HEK293 (cell line): Measurements from ENCODE around the gene GMDS.

Experiments
- BCL11A ChIP-seq: fragments of 450-650 bp; formaldehyde crosslinking; IDR thresholded peaks from 2 replicates; pipeline ENCODE4 v1.5.1; 2016; ENCODE audit warnings: low read depth, missing biosample characterization, missing genetic modification characterization
- KLF7 ChIP-seq: fragments of 450-650 bp; formaldehyde crosslinking; IDR thresholded peaks from 2 replicates; pipeline ENCODE4 v1.5.1; 2016; ENCODE audit warnings: missing biosample characterization, missing genetic modification characterization, borderline replicate concordance
- SCRT1 ChIP-seq: fragments of 450-650 bp; formaldehyde crosslinking; IDR thresholded peaks from 2 replicates; pipeline ENCODE4 v1.5.1; 2016; ENCODE audit warnings: missing biosample characterization, missing genetic modification characterization, borderline replicate concordance
- YY1 ChIP-seq: fragments of 450-650 bp; formaldehyde crosslinking; IDR thresholded peaks from 2 replicates; pipeline ENCODE4 v1.5.1; 2018; ENCODE audit warnings: missing biosample characterization, missing genetic modification characterization
- ZNF133 ChIP-seq: fragments of 450-650 bp; formaldehyde crosslinking; IDR thresholded peaks from 2 replicates; pipeline ENCODE4 v1.5.1; 2016; ENCODE audit warnings: missing biosample characterization, missing genetic modification characterization
- ZNF555 ChIP-seq: fragments of 450-650 bp; formaldehyde crosslinking; conservative IDR thresholded peaks from 2 replicates; pipeline ENCODE4 v1.5.1; 2017; ENCODE audit warnings: missing biosample characterization, mild to moderate bottlenecking, missing genetic modification characterization, inconsistent platforms
- ZNF768 ChIP-seq: fragments of 450-650 bp; formaldehyde crosslinking; IDR thresholded peaks from 2 replicates; pipeline ENCODE4 v1.5.1; 2018; ENCODE audit warnings: missing biosample characterization, mild to moderate bottlenecking, missing genetic modification characterization
- TF ChIP-seq, protein P1 (sequence below): fragments of 450-650 bp; formaldehyde crosslinking; IDR thresholded peaks from 2 replicates; pipeline ENCODE4 v1.5.1; 2016; ENCODE audit warnings: missing biosample characterization, missing genetic modification characterization
- TF ChIP-seq, protein P2 (sequence below): fragments of 450-650 bp; formaldehyde crosslinking; IDR thresholded peaks from 2 replicates; pipeline ENCODE4 v1.5.1; 2016; ENCODE audit warnings: missing biosample characterization, missing genetic modification characterization
- TF ChIP-seq, protein P3 (sequence below): IDR thresholded peaks from 2 replicates; pipeline ENCODE4 v1.6.1; 2011; ENCODE audit warnings: mild to moderate bottlenecking, low read depth, low read length, borderline replicate concordance
- TF ChIP-seq, protein P4 (sequence below): fragments of 450-650 bp; formaldehyde crosslinking; IDR thresholded peaks from 2 replicates; pipeline ENCODE4 v1.5.1; 2017; ENCODE audit warnings: missing biosample characterization, missing genetic modification characterization
- TF ChIP-seq, protein P5 (sequence below): fragments of 450-650 bp; formaldehyde crosslinking; IDR thresholded peaks from 2 replicates; pipeline ENCODE4 v1.5.1; 2016; ENCODE audit warnings: missing biosample characterization, missing genetic modification characterization, low read depth

DNA sequence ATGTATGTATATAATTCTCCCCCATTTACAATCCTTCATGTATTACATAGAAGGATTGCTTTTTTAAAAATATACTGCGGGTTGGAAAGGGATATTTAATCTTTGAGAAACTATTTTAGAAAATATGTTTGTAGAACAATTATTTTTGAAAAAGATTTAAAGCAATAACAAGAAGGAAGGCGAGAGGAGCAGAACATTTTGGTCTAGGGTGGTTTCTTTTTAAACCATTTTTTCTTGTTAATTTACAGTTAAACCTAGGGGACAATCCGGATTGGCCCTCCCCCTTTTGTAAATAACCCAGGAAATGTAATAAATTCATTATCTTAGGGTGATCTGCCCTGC, 632.1 kb downstream of the GMDS start:
- TF ChIP-seq YY1 (tag by site-specific recombination), result no peak
- TF ChIP-seq, protein P1, sequence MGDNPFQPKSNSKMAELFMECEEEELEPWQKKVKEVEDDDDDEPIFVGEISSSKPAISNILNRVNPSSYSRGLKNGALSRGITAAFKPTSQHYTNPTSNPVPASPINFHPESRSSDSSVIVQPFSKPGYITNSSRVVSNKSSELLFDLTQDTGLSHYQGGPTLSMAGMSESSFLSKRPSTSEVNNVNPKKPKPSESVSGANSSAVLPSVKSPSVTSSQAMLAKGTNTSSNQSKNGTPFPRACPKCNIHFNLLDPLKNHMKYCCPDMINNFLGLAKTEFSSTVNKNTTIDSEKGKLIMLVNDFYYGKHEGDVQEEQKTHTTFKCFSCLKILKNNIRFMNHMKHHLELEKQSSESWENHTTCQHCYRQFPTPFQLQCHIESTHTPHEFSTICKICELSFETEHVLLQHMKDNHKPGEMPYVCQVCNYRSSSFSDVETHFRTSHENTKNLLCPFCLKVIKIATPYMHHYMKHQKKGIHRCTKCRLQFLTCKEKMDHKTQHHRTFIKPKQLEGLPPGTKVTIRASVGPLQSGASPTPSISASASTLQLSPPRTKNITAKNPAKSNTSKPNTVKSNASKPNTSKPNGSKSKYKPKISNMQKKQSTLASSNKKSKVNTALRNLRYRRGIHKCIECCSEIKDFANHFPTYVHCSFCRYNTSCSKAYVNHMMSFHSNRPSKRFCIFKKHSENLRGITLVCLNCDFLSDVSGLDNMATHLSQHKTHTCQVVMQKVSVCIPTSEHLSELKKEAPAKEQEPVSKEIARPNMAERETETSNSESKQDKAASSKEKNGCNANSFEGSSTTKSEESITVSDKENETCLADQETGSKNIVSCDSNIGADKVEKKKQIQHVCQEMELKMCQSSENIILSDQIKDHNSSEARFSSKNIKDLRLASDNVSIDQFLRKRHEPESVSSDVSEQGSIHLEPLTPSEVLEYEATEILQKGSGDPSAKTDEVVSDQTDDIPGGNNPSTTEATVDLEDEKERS (tag by site-specific recombination), result no peak
- TF ChIP-seq, protein P2, sequence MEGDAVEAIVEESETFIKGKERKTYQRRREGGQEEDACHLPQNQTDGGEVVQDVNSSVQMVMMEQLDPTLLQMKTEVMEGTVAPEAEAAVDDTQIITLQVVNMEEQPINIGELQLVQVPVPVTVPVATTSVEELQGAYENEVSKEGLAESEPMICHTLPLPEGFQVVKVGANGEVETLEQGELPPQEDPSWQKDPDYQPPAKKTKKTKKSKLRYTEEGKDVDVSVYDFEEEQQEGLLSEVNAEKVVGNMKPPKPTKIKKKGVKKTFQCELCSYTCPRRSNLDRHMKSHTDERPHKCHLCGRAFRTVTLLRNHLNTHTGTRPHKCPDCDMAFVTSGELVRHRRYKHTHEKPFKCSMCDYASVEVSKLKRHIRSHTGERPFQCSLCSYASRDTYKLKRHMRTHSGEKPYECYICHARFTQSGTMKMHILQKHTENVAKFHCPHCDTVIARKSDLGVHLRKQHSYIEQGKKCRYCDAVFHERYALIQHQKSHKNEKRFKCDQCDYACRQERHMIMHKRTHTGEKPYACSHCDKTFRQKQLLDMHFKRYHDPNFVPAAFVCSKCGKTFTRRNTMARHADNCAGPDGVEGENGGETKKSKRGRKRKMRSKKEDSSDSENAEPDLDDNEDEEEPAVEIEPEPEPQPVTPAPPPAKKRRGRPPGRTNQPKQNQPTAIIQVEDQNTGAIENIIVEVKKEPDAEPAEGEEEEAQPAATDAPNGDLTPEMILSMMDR (tag by site-specific recombination), result no peak
- no peak for TF ChIP-seq KLF7 (tag by site-specific recombination)
- TF ChIP-seq, protein P3, sequence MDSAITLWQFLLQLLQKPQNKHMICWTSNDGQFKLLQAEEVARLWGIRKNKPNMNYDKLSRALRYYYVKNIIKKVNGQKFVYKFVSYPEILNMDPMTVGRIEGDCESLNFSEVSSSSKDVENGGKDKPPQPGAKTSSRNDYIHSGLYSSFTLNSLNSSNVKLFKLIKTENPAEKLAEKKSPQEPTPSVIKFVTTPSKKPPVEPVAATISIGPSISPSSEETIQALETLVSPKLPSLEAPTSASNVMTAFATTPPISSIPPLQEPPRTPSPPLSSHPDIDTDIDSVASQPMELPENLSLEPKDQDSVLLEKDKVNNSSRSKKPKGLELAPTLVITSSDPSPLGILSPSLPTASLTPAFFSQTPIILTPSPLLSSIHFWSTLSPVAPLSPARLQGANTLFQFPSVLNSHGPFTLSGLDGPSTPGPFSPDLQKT, result no peak
- TF ChIP-seq, protein P4, sequence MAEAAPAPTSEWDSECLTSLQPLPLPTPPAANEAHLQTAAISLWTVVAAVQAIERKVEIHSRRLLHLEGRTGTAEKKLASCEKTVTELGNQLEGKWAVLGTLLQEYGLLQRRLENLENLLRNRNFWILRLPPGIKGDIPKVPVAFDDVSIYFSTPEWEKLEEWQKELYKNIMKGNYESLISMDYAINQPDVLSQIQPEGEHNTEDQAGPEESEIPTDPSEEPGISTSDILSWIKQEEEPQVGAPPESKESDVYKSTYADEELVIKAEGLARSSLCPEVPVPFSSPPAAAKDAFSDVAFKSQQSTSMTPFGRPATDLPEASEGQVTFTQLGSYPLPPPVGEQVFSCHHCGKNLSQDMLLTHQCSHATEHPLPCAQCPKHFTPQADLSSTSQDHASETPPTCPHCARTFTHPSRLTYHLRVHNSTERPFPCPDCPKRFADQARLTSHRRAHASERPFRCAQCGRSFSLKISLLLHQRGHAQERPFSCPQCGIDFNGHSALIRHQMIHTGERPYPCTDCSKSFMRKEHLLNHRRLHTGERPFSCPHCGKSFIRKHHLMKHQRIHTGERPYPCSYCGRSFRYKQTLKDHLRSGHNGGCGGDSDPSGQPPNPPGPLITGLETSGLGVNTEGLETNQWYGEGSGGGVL, result no peak
- no peak for TF ChIP-seq SCRT1
- TF ChIP-seq ZNF555, result no peak
- no peak for TF ChIP-seq BCL11A
- no peak for TF ChIP-seq ZNF768
- TF ChIP-seq, protein P5, sequence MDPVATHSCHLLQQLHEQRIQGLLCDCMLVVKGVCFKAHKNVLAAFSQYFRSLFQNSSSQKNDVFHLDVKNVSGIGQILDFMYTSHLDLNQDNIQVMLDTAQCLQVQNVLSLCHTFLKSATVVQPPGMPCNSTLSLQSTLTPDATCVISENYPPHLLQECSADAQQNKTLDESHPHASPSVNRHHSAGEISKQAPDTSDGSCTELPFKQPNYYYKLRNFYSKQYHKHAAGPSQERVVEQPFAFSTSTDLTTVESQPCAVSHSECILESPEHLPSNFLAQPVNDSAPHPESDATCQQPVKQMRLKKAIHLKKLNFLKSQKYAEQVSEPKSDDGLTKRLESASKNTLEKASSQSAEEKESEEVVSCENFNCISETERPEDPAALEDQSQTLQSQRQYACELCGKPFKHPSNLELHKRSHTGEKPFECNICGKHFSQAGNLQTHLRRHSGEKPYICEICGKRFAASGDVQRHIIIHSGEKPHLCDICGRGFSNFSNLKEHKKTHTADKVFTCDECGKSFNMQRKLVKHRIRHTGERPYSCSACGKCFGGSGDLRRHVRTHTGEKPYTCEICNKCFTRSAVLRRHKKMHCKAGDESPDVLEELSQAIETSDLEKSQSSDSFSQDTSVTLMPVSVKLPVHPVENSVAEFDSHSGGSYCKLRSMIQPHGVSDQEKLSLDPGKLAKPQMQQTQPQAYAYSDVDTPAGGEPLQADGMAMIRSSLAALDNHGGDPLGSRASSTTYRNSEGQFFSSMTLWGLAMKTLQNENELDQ (tag by site-specific recombination), result no peak
- TF ChIP-seq ZNF133 (tag by site-specific recombination), result no peak
